Nephron progenitor cell (in vitro differentiated cells): Measurements from ENCODE around the gene BPIFB4.

Source experiments
- DNase-seq: peaks from one replicate; pipeline ENCODE4 v3.0.0; 2021
- H3K27ac Mint-ChIP-seq: 2 replicates; pipeline ENCODE4 v1.8.0; 2021; ENCODE audit warnings: mild to moderate bottlenecking, moderate library complexity, mixed read lengths
- H3K27me3 Mint-ChIP-seq: 2 replicates; pipeline ENCODE4 v1.8.0; 2021; ENCODE audit warnings: mild to moderate bottlenecking, low read depth, mixed read lengths; ENCODE audit not compliant: poor library complexity
- H3K36me3 Mint-ChIP-seq: 2 replicates; pipeline ENCODE4 v1.8.0; 2021; ENCODE audit warnings: low read depth, mixed read lengths
- H3K4me1 Mint-ChIP-seq: 2 replicates; pipeline ENCODE4 v1.8.0; 2021; ENCODE audit warnings: mixed read lengths
- H3K4me3 Mint-ChIP-seq: 2 replicates; pipeline ENCODE4 v1.8.0; 2021; ENCODE audit warnings: mild to moderate bottlenecking, moderate library complexity, mixed read lengths
- H3K9me3 Mint-ChIP-seq: 2 replicates; pipeline ENCODE4 v1.8.0; 2021; ENCODE audit warnings: mild to moderate bottlenecking, moderate library complexity, mixed read lengths
- CTCF ChIP-seq: fragments of 200-600 bp; sonication (generic); IDR thresholded peaks from 2 replicates; pipeline ENCODE4 v1.5.0; 2021; ENCODE audit warnings: antibody characterized with exemption

Gene BPIFB4

GRCh38 chr20:33148040-33148439, 68.6 kb downstream of the BPIFB4 start:
- H3K4me1 Mint-ChIP-seq = no peaks in the 10 kb centered on the region
- H3K4me3 Mint-ChIP-seq = no peak overlapping the region
- no peak for DNase-seq
- peaks cover 8% of the 10 kb centered on the region for H3K9me3 Mint-ChIP-seq
- no peaks in the 10 kb centered on the region for H3K36me3 Mint-ChIP-seq
- H3K27me3 Mint-ChIP-seq = peaks cover 69% of the 10 kb centered on the region
- H3K27ac Mint-ChIP-seq = no peak overlapping the region
- TF ChIP-seq CTCF = no peak

GRCh38 chr20:33154252-33154651, 74.8 kb downstream of the BPIFB4 start:
- no peaks in the 10 kb centered on the region for H3K9me3 Mint-ChIP-seq
- H3K36me3 Mint-ChIP-seq = no peaks in the 10 kb centered on the region
- DNase-seq = no peak

GRCh38 chr20:33158637-33159385, 79.4 kb downstream of the BPIFB4 start:
- TF ChIP-seq CTCF = no peak
- H3K4me3 Mint-ChIP-seq = no peak overlapping the region
- H3K27me3 Mint-ChIP-seq = peaks cover 64% of the 10 kb centered on the region
- H3K4me1 Mint-ChIP-seq = no peaks in the 10 kb centered on the region
- H3K27ac Mint-ChIP-seq = no peak overlapping the region
- H3K9me3 Mint-ChIP-seq = no peaks in the 10 kb centered on the region
- DNase-seq = no peak
- H3K36me3 Mint-ChIP-seq = no peaks in the 10 kb centered on the region

More at GRCh38 chr20:33154252-33154651, 74.8 kb downstream of the BPIFB4 start:
- Mint-ChIP-seq H3K27ac (no peak overlapping the region), H3K4me1 (no peaks in the 10 kb centered on the region), H3K4me3 (no peak overlapping the region), H3K27me3 (peaks cover 79% of the 10 kb centered on the region)
- no peak for TF ChIP-seq CTCF

- Mint-ChIP-seq H3K4me3 (no peak overlapping the region), H3K4me1 (no peaks in the 10 kb centered on the region), H3K36me3 (no peaks in the 10 kb centered on the region), H3K27ac (no peak overlapping the region), H3K9me3 (no peaks in the 10 kb centered on the region), H3K27me3 (peaks cover 57% of the 10 kb centered on the region)
- no peak for DNase-seq
- TF ChIP-seq CTCF = no peak
These were observed 80.3 kb downstream of the BPIFB4 start for GRCh38 chr20:33159713-33160112.

- H3K36me3 Mint-ChIP-seq = no peaks in the 10 kb centered on the region
- no peak for DNase-seq
- H3K4me3 Mint-ChIP-seq = no peak overlapping the region
- no peak for TF ChIP-seq CTCF
- peaks cover 48% of the 10 kb centered on the region for H3K27me3 Mint-ChIP-seq
- H3K27ac Mint-ChIP-seq = peak overlapping the region; percentile 69
- H3K4me1 Mint-ChIP-seq = no peaks in the 10 kb centered on the region
- H3K9me3 Mint-ChIP-seq = no peaks in the 10 kb centered on the region
These were observed 81.2 kb downstream of the BPIFB4 start for GRCh38 chr20:33160681-33161080.
